ENCODE measurements around the gene AEN.
A peak's percentile ranks its signal among the peaks of the same experiment; 100 is the strongest.

AEN gene, protein sequence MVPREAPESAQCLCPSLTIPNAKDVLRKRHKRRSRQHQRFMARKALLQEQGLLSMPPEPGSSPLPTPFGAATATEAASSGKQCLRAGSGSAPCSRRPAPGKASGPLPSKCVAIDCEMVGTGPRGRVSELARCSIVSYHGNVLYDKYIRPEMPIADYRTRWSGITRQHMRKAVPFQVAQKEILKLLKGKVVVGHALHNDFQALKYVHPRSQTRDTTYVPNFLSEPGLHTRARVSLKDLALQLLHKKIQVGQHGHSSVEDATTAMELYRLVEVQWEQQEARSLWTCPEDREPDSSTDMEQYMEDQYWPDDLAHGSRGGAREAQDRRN

DNA sequence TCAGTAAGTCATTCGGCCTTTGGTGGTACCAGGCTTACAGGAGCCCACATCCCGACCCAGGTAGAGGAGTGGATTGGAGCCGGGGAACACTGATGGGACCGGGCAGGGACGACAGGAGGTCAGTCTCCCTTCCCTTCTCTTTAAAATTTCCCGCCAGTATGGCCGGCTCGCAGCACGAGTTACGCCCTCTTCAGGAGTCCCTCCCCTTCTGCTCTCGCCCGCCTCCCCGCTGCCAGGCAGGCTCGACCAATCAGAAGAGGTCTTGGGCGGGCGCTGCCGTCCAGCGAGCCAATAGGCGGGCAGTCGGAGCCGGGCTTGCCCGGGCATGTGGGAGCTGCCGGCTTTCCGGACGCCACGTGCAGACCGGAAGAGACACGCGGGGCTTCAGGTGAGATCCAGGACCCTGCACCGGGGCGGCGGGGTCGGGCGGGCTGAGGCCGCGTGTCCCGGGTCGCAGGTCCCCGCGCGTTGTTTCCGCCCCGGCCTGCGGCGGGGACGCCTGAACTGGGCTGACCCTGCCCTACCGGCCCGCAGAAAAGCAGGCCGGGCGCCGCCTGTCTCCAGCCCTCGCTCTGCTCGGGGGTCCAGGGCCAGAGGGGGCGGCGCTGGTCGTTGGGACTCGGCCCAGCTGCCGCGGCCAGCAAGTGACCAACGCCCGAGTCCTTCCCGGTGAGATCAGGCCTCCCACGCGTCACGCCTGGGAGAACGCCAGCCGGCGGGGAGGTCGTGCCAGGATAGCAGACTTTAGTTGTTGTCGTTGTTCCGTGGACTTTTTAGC is at the start of gene AEN:
TSS of gene AEN (plus strand) at position 346 of the 778 bp plus-strand sequence. CDS start 4,870 bp downstream, outside the sequence.
- H3K9me3 ChIP-seq (ENCODE audit: control insufficient read depth, low read length) = no peaks in the 10 kb centered on the region
- no peaks in the 10 kb centered on the region for H3K36me3 ChIP-seq (ENCODE audit: control insufficient read depth, insufficient read depth, low read length)
- H3K4me1 ChIP-seq = peaks cover 2% of the 10 kb centered on the region
- H3K79me2 ChIP-seq = no peaks in the 10 kb centered on the region
- H3K4me3 ChIP-seq (ENCODE audit: low read depth, low read length) = peak within 1 kb of the TSS; percentile 78
- H2AFZ ChIP-seq = peak within 1 kb of the TSS; percentile 71
- peak within 1 kb of the TSS; percentile 66 for H3K27ac ChIP-seq
- no peaks in the 10 kb centered on the region for H3K27me3 ChIP-seq (ENCODE audit: control insufficient read depth, insufficient read depth, low read length)
- peak within 1 kb of the TSS; percentile 78 for H3K4me2 ChIP-seq (ENCODE audit: low read length)
- no peak within 1 kb of the TSS for H3K9ac ChIP-seq
- TF ChIP-seq, protein P1, sequence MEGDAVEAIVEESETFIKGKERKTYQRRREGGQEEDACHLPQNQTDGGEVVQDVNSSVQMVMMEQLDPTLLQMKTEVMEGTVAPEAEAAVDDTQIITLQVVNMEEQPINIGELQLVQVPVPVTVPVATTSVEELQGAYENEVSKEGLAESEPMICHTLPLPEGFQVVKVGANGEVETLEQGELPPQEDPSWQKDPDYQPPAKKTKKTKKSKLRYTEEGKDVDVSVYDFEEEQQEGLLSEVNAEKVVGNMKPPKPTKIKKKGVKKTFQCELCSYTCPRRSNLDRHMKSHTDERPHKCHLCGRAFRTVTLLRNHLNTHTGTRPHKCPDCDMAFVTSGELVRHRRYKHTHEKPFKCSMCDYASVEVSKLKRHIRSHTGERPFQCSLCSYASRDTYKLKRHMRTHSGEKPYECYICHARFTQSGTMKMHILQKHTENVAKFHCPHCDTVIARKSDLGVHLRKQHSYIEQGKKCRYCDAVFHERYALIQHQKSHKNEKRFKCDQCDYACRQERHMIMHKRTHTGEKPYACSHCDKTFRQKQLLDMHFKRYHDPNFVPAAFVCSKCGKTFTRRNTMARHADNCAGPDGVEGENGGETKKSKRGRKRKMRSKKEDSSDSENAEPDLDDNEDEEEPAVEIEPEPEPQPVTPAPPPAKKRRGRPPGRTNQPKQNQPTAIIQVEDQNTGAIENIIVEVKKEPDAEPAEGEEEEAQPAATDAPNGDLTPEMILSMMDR (IDR thresholded peaks at IDR 0.05) = peak; percentile 8

DNA sequence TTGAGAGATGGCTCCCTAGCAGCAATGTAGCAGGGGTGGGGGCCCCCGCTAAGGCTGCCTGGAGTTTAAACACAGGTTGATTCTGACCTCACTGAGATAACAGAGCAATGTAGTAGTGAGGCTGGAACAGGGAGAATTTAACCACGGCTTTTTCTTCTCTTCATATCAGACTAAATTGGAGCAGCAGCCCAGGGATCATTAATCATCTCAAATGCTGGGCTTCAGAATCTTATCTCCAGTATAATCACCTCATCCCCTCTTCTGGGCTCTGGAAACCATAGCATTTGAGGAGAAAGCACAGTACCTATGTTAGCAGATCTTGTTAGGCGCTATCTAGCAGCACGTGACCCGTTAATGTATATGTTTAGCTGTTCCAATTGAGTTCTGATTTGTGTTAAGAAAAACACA is 49.3 kb upstream of the AEN start:
- H3K9ac ChIP-seq = no peak overlapping the region

DNA sequence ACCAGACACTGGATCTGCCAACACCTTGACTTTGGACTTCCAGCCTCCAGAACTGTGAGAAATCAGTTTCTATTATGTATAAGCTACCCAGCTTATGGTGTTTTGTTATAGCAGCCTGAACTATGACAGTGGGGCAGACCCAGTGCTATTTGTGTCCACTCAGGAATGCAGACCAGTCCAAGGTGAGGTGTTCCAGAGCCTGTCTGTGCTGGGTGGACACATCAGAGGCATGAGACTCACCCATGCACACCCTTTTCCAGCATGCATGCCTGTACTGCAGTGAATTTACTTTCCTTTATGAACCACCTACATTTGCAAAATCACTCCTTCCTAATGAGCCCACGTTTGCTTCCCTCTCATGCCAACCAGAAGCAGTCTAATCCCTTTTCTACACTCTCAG is 47.1 kb upstream of the AEN start:
- no peak overlapping the region for H2AFZ ChIP-seq
- H3K79me2 ChIP-seq = no peaks in the 10 kb centered on the region
- no peaks in the 10 kb centered on the region for H3K4me1 ChIP-seq
- H3K4me3 ChIP-seq (ENCODE audit: low read depth, low read length) = no peak overlapping the region
- no peaks in the 10 kb centered on the region for H3K9me3 ChIP-seq (ENCODE audit: control insufficient read depth, low read length)
- H3K9ac ChIP-seq = no peak overlapping the region
- H3K36me3 ChIP-seq (ENCODE audit: control insufficient read depth, insufficient read depth, low read length) = no peaks in the 10 kb centered on the region
- H3K4me2 ChIP-seq (ENCODE audit: low read length) = no peak overlapping the region
- TF ChIP-seq, protein P1 (IDR thresholded peaks at IDR 0.05) = no peak
- no peaks in the 10 kb centered on the region for H3K27me3 ChIP-seq (ENCODE audit: control insufficient read depth, insufficient read depth, low read length)
- H3K27ac ChIP-seq = no peak overlapping the region

More for the DNA sequence above, 49.3 kb upstream of the AEN start:
- H3K27me3 ChIP-seq (ENCODE audit: control insufficient read depth, insufficient read depth, low read length) = no peaks in the 10 kb centered on the region
- no peak overlapping the region for H3K4me2 ChIP-seq (ENCODE audit: low read length)
- H3K4me1 ChIP-seq = no peaks in the 10 kb centered on the region
- H3K79me2 ChIP-seq = no peaks in the 10 kb centered on the region
- no peak overlapping the region for H3K27ac ChIP-seq
- no peak overlapping the region for H2AFZ ChIP-seq
- H3K36me3 ChIP-seq (ENCODE audit: control insufficient read depth, insufficient read depth, low read length) = no peaks in the 10 kb centered on the region
- TF ChIP-seq, protein P1 (IDR thresholded peaks at IDR 0.05) = no peak
- no peak overlapping the region for H3K4me3 ChIP-seq (ENCODE audit: low read depth, low read length)
- H3K9me3 ChIP-seq (ENCODE audit: control insufficient read depth, low read length) = no peaks in the 10 kb centered on the region

DNA sequence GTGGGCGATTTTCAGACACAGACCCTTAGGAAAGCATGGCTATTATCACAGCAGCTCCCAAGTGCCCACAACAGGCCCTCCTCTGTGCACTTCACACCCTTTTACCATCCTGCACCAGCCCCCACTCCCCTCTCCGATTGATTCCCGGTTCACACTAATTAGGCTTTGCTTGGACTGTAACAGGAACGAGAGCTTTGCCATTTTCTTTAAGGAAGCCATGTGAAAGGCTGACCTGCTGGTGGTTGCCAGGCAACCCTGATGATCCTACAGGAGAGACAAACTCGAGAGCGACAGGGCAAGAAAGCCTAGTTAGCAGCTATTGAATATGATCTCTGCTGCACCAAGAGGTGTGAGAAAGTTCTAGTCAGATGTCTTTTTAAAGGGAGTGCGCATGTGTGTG is 46.5 kb upstream of the AEN start:
- no peak overlapping the region for H3K4me2 ChIP-seq (ENCODE audit: low read length)
- no peaks in the 10 kb centered on the region for H3K36me3 ChIP-seq (ENCODE audit: control insufficient read depth, insufficient read depth, low read length)
- H2AFZ ChIP-seq = no peak overlapping the region
- no peaks in the 10 kb centered on the region for H3K79me2 ChIP-seq
- no peaks in the 10 kb centered on the region for H3K9me3 ChIP-seq (ENCODE audit: control insufficient read depth, low read length)
- no peak overlapping the region for H3K27ac ChIP-seq
- H3K27me3 ChIP-seq (ENCODE audit: control insufficient read depth, insufficient read depth, low read length) = no peaks in the 10 kb centered on the region
- TF ChIP-seq, protein P1 (IDR thresholded peaks at IDR 0.05) = no peak
- no peak overlapping the region for H3K9ac ChIP-seq
- H3K4me1 ChIP-seq = no peaks in the 10 kb centered on the region
- H3K4me3 ChIP-seq (ENCODE audit: low read depth, low read length) = no peak overlapping the region

All from parathyroid adenoma (tissue), 2 donors.